HepG2 (cell line): ENCODE data around the gene SGCD. TPM values are rescaled to one million over a fixed set of nuclear protein-coding genes. Genes with fewer than 3 reads are reported as not detected.

ENCODE experiments used
- FOXP4 ChIP-seq: sonication (generic); formaldehyde crosslinking; IDR thresholded peaks from 2 replicates; pipeline ENCODE4 v1.4.0; 2020; ENCODE audit warnings: missing genetic modification reagents
- PPARG ChIP-seq: conservative IDR thresholded peaks from 2 replicates; pipeline ENCODE4 v1.6.1; 2016; ENCODE audit warnings: missing biosample characterization, missing genetic modification reagents
- PTBP1 ChIP-seq: fragments of 200-400 bp; formaldehyde crosslinking; IDR thresholded peaks from 2 replicates; pipeline ENCODE4 v1.6.1; 2018; ENCODE audit warnings: low read length, low read depth; ENCODE audit not compliant: poor library complexity, severe bottlenecking
- RFXAP ChIP-seq: sonication (generic); formaldehyde crosslinking; IDR thresholded peaks from 2 replicates; pipeline ENCODE4 v1.4.0; 2020; ENCODE audit warnings: missing genetic modification reagents, borderline replicate concordance
- TFDP2 ChIP-seq: sonication (generic); formaldehyde crosslinking; IDR thresholded peaks from 2 replicates; pipeline ENCODE4 v1.4.0; 2020; ENCODE audit warnings: missing genetic modification reagents
- YY1 ChIP-seq: IDR thresholded peaks from 2 replicates; pipeline ENCODE4 v1.6.1; 2011; ENCODE audit warnings: low read length, low read depth, moderate library complexity, mild to moderate bottlenecking; ENCODE audit not compliant: insufficient read depth, insufficient replicate concordance
- ZNF589 ChIP-seq: sonication (generic); formaldehyde crosslinking; conservative IDR thresholded peaks from 2 replicates; pipeline ENCODE4 v1.8.0; 2022; ENCODE audit warnings: mild to moderate bottlenecking, moderate library complexity, missing genetic modification reagents
- ZNF646 ChIP-seq: sonication (generic); formaldehyde crosslinking; IDR thresholded peaks from 2 replicates; pipeline ENCODE4 v1.9.0; 2021; ENCODE audit warnings: mild to moderate bottlenecking, missing genetic modification reagents
- ZNF766 ChIP-seq: sonication (generic); formaldehyde crosslinking; IDR thresholded peaks from 2 replicates; pipeline ENCODE4 v1.5.0; 2020; ENCODE audit warnings: missing genetic modification reagents, borderline replicate concordance
- polyA plus RNA-seq, 8 experiments: library from polyadenylated mRNA; depleted of rRNA in 3 of 8; stranded (reverse) in 7 of 8; unstranded in 1 of 8; fragments of >200 nt; fragmentation: Illumina TruSeq in 4 of 8; extraction: Trizol in 4 of 8; gene quantifications; 2 replicates each; pipeline versions ENCODE4 v1.2.1 to v1.2.3, GENCODE V29; 2011 to 2016; ENCODE audit warnings: low read depth in 4 of 8, missing spikeins in 1 of 8, mixed read lengths in 1 of 8; ENCODE audit not compliant: insufficient read depth in 1 of 8
- total RNA-seq, 5 experiments: library from RNA; depleted of rRNA; stranded (reverse); fragments of >200 nt; fragmentation: Illumina TruSeq; extraction: Trizol; gene quantifications; 2 replicates each; pipeline ENCODE4 v1.2.3, GENCODE V29; 2016; ENCODE audit warnings: low read depth in 1 of 5

The SGCD gene
- total and polyA plus RNA-seq, 2 of the 13 experiments (the other 11 are each of a cell fraction or from before 2014, with no cell fraction given): not detected

DNA sequence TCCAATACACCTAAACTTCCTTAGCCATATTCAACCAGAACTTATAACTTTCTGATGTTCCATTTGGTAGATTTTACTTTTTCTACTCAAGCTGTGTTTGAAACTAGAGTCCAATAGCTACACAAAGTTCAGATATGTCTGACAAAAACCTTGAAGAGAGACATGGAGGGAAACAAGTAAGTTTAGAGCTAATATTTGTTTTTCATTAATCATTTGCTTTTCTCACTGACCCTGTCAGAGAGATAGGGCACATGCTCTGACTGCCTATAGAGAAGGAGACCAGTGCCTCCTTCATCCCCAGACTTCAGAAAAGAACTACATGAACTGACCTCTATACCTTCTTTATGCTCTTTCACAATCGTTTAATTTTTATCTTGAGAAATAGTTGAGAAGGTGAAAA lies 366.1 kb downstream of the SGCD start (continued):
- TF ChIP-seq ZNF646: no peak
- peak; percentile 76 for TF ChIP-seq PPARG
- no peak for TF ChIP-seq ZNF766 (CRISPR knock-in tag)
- no peak for TF ChIP-seq ZNF589
- TF ChIP-seq YY1: peak; percentile 37
- no peak for TF ChIP-seq PTBP1
- 0 out of 2 replicates have a peak, but pooled peaks have one; percentile 47 for TF ChIP-seq TFDP2 (CRISPR knock-in tag)
- no peak for TF ChIP-seq RFXAP (CRISPR knock-in tag)
- 0 out of 2 replicates have a peak, but pooled peaks have one; percentile 26 for TF ChIP-seq FOXP4 (CRISPR knock-in tag)
